GM12878 (cell line): ENCODE measurements around the gene ABCC2.

Experiments used
- BHLHE40 ChIP-seq, 2 experiments: fragments of 450-650 bp in 1 of 2; IDR thresholded peaks; 2 replicates each; pipeline ENCODE4 v1.6.1; 2011 to 2017; ENCODE audit warnings: low read depth in 2 of 2, borderline replicate concordance in 1 of 2, improper control_type of control experiment in 1 of 2, low read length in 1 of 2, mild to moderate bottlenecking in 1 of 2
- ETV6 ChIP-seq, 2 experiments: fragments of 450-650 bp in 1 of 2; IDR thresholded peaks in 1 of 2; conservative IDR thresholded peaks in 1 of 2; 2 replicates each; pipeline ENCODE4 v1.6.1; 2014; ENCODE audit warnings: antibody characterized with exemption in 1 of 2, borderline replicate concordance in 1 of 2, low read depth in 1 of 2, mild to moderate bottlenecking in 1 of 2, moderate library complexity in 1 of 2
- GABPA ChIP-seq: IDR thresholded peaks from 2 replicates; pipeline ENCODE4 v1.6.1; 2014; ENCODE audit warnings: antibody characterized with exemption, low read depth, mild to moderate bottlenecking, inconsistent platforms
- JUND ChIP-seq: IDR thresholded peaks from 2 replicates; pipeline ENCODE4 v1.6.1; 2012; ENCODE audit warnings: low read depth, mild to moderate bottlenecking, low read length, improper control_type of control experiment, moderate library complexity
- POLR2A ChIP-seq: IDR thresholded peaks from 2 replicates; pipeline ENCODE4 v1.6.1; 2011; ENCODE audit warnings: low read depth, mild to moderate bottlenecking, low read length
- SMC3 ChIP-seq: IDR thresholded peaks from 2 replicates; pipeline ENCODE4 v1.6.1; 2011; ENCODE audit warnings: low read length, improper control_type of control experiment, borderline replicate concordance
- TCF7 ChIP-seq: IDR thresholded peaks from 2 replicates; pipeline ENCODE4 v1.6.1; 2014; ENCODE audit warnings: antibody characterized with exemption, borderline replicate concordance
- TF ChIP-seq, protein P1 (sequence below), 3 experiments: IDR thresholded peaks in 2 of 3; conservative IDR thresholded peaks in 1 of 3; 2 replicates each; pipeline ENCODE4 v1.5.1; 2011; ENCODE audit warnings: low read depth in 3 of 3, low read length in 3 of 3, mild to moderate bottlenecking in 3 of 3, control low read depth in 2 of 3, moderate library complexity in 2 of 3, inconsistent platforms in 1 of 3, mixed read lengths in 1 of 3; ENCODE audit not compliant: control insufficient read depth in 2 of 3, insufficient read depth in 1 of 3; ENCODE audit errors: extremely low read depth in 1 of 3
- TF ChIP-seq, protein P2 (sequence below): fragments of 450-650 bp; formaldehyde crosslinking; IDR thresholded peaks from 2 replicates; pipeline ENCODE4 v1.4.0; 2020; ENCODE audit warnings: mild to moderate bottlenecking, moderate library complexity

- TF ChIP-seq, protein P1, sequence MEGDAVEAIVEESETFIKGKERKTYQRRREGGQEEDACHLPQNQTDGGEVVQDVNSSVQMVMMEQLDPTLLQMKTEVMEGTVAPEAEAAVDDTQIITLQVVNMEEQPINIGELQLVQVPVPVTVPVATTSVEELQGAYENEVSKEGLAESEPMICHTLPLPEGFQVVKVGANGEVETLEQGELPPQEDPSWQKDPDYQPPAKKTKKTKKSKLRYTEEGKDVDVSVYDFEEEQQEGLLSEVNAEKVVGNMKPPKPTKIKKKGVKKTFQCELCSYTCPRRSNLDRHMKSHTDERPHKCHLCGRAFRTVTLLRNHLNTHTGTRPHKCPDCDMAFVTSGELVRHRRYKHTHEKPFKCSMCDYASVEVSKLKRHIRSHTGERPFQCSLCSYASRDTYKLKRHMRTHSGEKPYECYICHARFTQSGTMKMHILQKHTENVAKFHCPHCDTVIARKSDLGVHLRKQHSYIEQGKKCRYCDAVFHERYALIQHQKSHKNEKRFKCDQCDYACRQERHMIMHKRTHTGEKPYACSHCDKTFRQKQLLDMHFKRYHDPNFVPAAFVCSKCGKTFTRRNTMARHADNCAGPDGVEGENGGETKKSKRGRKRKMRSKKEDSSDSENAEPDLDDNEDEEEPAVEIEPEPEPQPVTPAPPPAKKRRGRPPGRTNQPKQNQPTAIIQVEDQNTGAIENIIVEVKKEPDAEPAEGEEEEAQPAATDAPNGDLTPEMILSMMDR (IDR thresholded peaks at IDR 0.05 in 2 of 3, conservative IDR thresholded peaks at IDR 0.05 in 1 of 3; ENCODE audit: control insufficient read depth in 2 of 3, extremely low read depth in 1 of 3, insufficient read depth in 1 of 3, low read depth in 3 of 3, low read length in 3 of 3) = no peak
- no peak for TF ChIP-seq POLR2A
- no peak for TF ChIP-seq GABPA
- TF ChIP-seq TCF7 = no peak
- no peak for TF ChIP-seq BHLHE40 (IDR thresholded peaks at IDR 0.05; ENCODE audit: borderline replicate concordance in 1 of 2, low read depth in 2 of 2, low read length in 1 of 2)
- TF ChIP-seq, protein P2, sequence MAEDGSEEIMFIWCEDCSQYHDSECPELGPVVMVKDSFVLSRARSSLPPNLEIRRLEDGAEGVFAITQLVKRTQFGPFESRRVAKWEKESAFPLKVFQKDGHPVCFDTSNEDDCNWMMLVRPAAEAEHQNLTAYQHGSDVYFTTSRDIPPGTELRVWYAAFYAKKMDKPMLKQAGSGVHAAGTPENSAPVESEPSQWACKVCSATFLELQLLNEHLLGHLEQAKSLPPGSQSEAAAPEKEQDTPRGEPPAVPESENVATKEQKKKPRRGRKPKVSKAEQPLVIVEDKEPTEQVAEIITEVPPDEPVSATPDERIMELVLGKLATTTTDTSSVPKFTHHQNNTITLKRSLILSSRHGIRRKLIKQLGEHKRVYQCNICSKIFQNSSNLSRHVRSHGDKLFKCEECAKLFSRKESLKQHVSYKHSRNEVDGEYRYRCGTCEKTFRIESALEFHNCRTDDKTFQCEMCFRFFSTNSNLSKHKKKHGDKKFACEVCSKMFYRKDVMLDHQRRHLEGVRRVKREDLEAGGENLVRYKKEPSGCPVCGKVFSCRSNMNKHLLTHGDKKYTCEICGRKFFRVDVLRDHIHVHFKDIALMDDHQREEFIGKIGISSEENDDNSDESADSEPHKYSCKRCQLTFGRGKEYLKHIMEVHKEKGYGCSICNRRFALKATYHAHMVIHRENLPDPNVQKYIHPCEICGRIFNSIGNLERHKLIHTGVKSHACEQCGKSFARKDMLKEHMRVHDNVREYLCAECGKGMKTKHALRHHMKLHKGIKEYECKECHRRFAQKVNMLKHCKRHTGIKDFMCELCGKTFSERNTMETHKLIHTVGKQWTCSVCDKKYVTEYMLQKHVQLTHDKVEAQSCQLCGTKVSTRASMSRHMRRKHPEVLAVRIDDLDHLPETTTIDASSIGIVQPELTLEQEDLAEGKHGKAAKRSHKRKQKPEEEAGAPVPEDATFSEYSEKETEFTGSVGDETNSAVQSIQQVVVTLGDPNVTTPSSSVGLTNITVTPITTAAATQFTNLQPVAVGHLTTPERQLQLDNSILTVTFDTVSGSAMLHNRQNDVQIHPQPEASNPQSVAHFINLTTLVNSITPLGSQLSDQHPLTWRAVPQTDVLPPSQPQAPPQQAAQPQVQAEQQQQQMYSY = no peak
- TF ChIP-seq SMC3 = no peak
- no peak for TF ChIP-seq JUND
- no peak for TF ChIP-seq ETV6 (conservative IDR thresholded peaks at IDR 0.05 in 1 of 2, IDR thresholded peaks at IDR 0.05 in 1 of 2; ENCODE audit: borderline replicate concordance in 1 of 2, low read depth in 1 of 2)
Observed at GRCh38 chr10:99870123-99870730, 87.8 kb downstream of the ABCC2 start.
